ENCODE results near the gene IL11. TPM values are rescaled to one million over a fixed set of nuclear protein-coding genes. Genes with fewer than 3 reads are reported as not detected.
A peak's percentile ranks its signal among the peaks of the same experiment; 100 is the strongest.

IL11 gene
- total RNA-seq (2022) (0.97 and 1.3 TPM in 2 replicates), Bru-seq, nascent RNA (percentile 23 among the genes with signal in this experiment), BruChase-seq, experiment 1, labeled RNA remaining after a 6-hour chase (percentile 53 among the genes with signal in this experiment), BruChase-seq, experiment 2, labeled RNA remaining after a 2-hour chase (percentile 51 among the genes with signal in this experiment)
- long read RNA-seq, partial matches to known transcripts, result 0 of 1 reads
- long read RNA-seq, other reads (novel, unspliced or antisense), result 1 of 1 reads

DNA sequence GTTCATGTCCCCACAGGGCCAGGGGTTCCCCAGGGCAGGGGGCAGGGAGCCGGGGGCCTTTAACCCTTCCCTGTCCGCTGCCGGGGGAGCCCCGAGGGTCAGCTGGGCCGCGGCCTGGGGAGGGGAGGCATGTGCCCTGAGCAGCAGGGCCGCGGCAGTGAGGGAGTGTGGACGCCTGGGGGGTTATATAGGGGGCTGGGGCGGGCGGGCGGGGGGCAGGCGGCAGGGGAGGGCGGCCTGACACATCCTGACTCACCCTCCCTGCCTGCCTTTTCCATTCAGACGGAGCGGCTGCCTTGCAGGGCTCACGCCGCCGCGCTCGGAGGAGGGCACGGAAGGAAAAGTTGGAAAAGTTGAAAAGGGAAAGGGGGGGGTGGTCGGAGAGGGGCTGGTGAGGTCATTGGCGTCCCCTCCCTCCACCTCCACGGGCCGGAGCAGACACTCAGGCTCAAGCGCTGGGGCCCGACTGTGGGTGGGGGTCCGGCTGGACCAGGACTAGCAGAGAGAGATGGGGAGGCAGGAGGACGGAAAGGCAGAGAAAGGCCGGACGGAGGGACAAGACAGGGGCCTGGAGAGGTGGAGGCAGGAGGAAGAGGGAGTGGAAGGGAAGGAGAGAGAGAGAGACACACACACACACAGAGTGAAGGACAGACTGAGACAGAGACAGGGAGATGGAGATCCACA, at the start of gene IL11:
Gene IL11 (minus strand): TSS at position 159 of the 684 bp plus-strand sequence. CDS start 153 bp downstream, at position 6.
- peak within 1 kb of the TSS; percentile 53 for H3K27ac Mint-ChIP-seq (ENCODE audit: unreplicated experiment)
- H3K4me3 Mint-ChIP-seq (ENCODE audit: low read depth, unreplicated experiment), result peak within 1 kb of the TSS; percentile 68
- BruUV-seq (replicated peaks), result no TSS peak
- H3K4me1 Mint-ChIP-seq (ENCODE audit: low read depth, unreplicated experiment), result peaks cover 27% of the 10 kb centered on the region
- H3K27me3 Mint-ChIP-seq (ENCODE audit: unreplicated experiment), result peaks cover 87% of the 10 kb centered on the region
- no peak for DNase-seq
- CTCF ChIA-PET, result interaction anchor here (0.6 kb wide), 1 partner anchor 9 kb away, joined by 3 read pairs; no protein-coding TSS in a partner anchor
- TF ChIP-seq, protein P1, sequence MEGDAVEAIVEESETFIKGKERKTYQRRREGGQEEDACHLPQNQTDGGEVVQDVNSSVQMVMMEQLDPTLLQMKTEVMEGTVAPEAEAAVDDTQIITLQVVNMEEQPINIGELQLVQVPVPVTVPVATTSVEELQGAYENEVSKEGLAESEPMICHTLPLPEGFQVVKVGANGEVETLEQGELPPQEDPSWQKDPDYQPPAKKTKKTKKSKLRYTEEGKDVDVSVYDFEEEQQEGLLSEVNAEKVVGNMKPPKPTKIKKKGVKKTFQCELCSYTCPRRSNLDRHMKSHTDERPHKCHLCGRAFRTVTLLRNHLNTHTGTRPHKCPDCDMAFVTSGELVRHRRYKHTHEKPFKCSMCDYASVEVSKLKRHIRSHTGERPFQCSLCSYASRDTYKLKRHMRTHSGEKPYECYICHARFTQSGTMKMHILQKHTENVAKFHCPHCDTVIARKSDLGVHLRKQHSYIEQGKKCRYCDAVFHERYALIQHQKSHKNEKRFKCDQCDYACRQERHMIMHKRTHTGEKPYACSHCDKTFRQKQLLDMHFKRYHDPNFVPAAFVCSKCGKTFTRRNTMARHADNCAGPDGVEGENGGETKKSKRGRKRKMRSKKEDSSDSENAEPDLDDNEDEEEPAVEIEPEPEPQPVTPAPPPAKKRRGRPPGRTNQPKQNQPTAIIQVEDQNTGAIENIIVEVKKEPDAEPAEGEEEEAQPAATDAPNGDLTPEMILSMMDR (IDR thresholded peaks at IDR 0.05; ENCODE audit: unreplicated experiment), result no peak
- peaks cover 36% of the 10 kb centered on the region for H3K36me3 Mint-ChIP-seq (ENCODE audit: insufficient read depth, unreplicated experiment)
- intact Hi-C loops (cut with micrococcal nuclease; ENCODE audit: unreplicated experiment), result no loop called here
- no peaks in the 10 kb centered on the region for H3K9me3 Mint-ChIP-seq (ENCODE audit: low read depth, unreplicated experiment)

DNA sequence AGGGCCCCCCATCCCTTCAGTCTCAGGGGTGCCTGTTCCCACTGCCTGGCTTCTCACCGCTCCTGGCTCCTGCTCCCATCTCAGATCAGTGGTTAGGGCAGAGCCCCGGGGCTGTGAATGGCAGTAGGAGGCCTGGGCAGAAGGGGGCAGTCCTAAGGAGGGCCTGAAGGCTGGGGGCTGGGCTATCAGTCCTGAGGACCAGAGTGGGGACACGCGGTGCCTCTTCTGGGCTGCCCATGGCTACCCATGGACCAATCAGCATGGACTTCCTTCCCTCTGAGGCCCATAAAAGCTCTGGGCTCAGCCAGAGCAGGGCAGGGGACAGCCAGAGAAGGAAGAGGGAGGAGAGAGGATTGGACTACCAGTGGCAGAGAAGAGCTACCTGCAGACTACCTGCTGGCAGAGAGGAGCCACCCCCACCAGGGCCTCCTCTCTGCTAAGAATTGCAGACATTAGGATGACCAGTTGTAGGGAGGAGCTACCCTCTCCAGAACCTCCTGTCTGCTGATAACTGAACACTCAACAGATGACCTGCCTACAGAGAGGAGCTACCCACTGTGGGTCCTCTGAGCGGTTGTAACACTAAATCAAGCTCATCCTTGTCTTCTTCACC, 49.5 kb upstream of the IL11 start:
- DNase-seq, result no peak
- H3K27ac Mint-ChIP-seq (ENCODE audit: unreplicated experiment), result no peak overlapping the region
- peaks cover 9% of the 10 kb centered on the region for H3K4me1 Mint-ChIP-seq (ENCODE audit: low read depth, unreplicated experiment)
- TF ChIP-seq, protein P1 (IDR thresholded peaks at IDR 0.05; ENCODE audit: unreplicated experiment), result no peak
- H3K36me3 Mint-ChIP-seq (ENCODE audit: insufficient read depth, unreplicated experiment), result peaks cover 4% of the 10 kb centered on the region
- CTCF ChIA-PET, result interaction anchor here (0.6 kb wide), 1 partner anchor 73 kb away, joined by 4 read pairs; no protein-coding TSS in a partner anchor
- BruUV-seq (replicated peaks), result no TSS peak
- intact Hi-C loops (cut with micrococcal nuclease; ENCODE audit: unreplicated experiment), result no loop called here
- H3K9me3 Mint-ChIP-seq (ENCODE audit: low read depth, unreplicated experiment), result no peaks in the 10 kb centered on the region
- peaks cover 79% of the 10 kb centered on the region for H3K27me3 Mint-ChIP-seq (ENCODE audit: unreplicated experiment)
- no peak overlapping the region for H3K4me3 Mint-ChIP-seq (ENCODE audit: low read depth, unreplicated experiment)

DNA sequence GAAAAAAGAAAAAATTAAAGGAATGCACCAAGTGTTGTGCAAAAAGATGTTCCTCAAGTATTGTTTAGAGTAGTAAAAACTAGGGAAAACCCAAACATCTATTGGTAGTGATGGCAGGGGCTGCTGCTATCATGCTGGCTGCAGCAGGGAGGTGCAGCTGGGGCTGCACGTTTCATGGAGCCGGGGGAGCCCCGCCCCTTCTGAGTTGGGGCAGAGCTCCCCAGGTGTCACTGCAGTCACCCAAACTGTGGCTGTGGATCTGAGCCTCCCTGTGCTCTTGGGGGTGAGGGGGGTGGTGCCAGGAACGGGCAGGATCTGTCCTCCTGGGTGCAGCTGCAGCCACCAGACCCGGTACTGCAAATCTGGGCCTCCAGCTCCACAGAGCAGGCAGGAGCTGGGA, 48.8 kb upstream of the IL11 start:
- no peak for DNase-seq
- intact Hi-C loops (cut with micrococcal nuclease; ENCODE audit: unreplicated experiment), result no loop called here
- no TSS peak for BruUV-seq (replicated peaks)
- Mint-ChIP-seq H3K4me1 (ENCODE audit: low read depth, unreplicated experiment) (peaks cover 9% of the 10 kb centered on the region), H3K4me3 (ENCODE audit: low read depth, unreplicated experiment) (no peak overlapping the region), H3K27ac (ENCODE audit: unreplicated experiment) (no peak overlapping the region), H3K9me3 (ENCODE audit: low read depth, unreplicated experiment) (no peaks in the 10 kb centered on the region), H3K36me3 (ENCODE audit: insufficient read depth, unreplicated experiment) (peaks cover 4% of the 10 kb centered on the region), H3K27me3 (ENCODE audit: unreplicated experiment) (peaks cover 79% of the 10 kb centered on the region)
- TF ChIP-seq, protein P1 (IDR thresholded peaks at IDR 0.05; ENCODE audit: unreplicated experiment), result no peak
- CTCF ChIA-PET, result interaction anchor here (0.6 to 1.7 kb wide), 3 partner anchors 73 to 279 kb away, joined by 4 to 12 read pairs (median 5); no protein-coding TSS in a partner anchor

DNA sequence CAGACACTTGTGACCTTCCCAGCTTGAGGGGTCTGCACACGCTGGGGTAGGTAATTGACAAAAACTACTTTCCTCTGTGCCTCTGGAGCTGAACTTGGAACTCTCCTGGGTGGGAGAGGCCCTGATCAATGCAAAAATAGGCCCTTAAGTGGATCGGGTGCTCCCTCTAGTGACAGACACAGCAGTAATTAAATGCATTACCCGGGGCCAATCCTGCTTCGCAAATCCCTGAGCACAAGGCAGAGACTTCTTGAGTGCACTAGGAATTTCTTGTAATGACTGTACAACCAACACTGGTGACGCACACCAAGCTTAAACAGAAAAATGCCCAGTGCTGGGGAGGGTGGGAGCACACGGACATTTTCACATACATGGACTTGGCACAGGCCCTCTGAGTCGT, 47.9 kb upstream of the IL11 start:
- intact Hi-C loops (cut with micrococcal nuclease; ENCODE audit: unreplicated experiment), result loop anchor here (1.0 kb wide), 1 partner anchor 277 kb away; no protein-coding TSS in a partner anchor
- Mint-ChIP-seq H3K27ac (ENCODE audit: unreplicated experiment) (no peak overlapping the region), H3K36me3 (ENCODE audit: insufficient read depth, unreplicated experiment) (peaks cover 4% of the 10 kb centered on the region), H3K27me3 (ENCODE audit: unreplicated experiment) (peaks cover 74% of the 10 kb centered on the region), H3K4me3 (ENCODE audit: low read depth, unreplicated experiment) (no peak overlapping the region), H3K4me1 (ENCODE audit: low read depth, unreplicated experiment) (peaks cover 9% of the 10 kb centered on the region), H3K9me3 (ENCODE audit: low read depth, unreplicated experiment) (no peaks in the 10 kb centered on the region)
- no TSS peak for BruUV-seq (replicated peaks)
- CTCF ChIA-PET, result interaction anchor here (0.6 to 1.7 kb wide), 7 partner anchors 35 to 330 kb away, joined by 3 to 12 read pairs (median 4); partner anchors contain the start of gene TMEM238
- peak; percentile 80 for DNase-seq
- TF ChIP-seq, protein P1 (IDR thresholded peaks at IDR 0.05; ENCODE audit: unreplicated experiment), result peak; percentile 87

Measured in Calu3 (cell line).